GM21576 (cell line): ENCODE data around the gene FXYD6.
"Not testable (repeated sequence)": the region's sequence is repeated elsewhere in the genome, so short reads cannot be mapped to it uniquely, and the experiment has no call there.

Experiments used
- ATAC-seq: cut with Tn5 transposase; IDR thresholded peaks from one replicate; pipeline ENCODE4 v1.9.1; 2021; ENCODE audit warnings: mild to moderate bottlenecking, moderate library complexity; ENCODE audit not compliant: unreplicated experiment

Gene FXYD6, protein sequence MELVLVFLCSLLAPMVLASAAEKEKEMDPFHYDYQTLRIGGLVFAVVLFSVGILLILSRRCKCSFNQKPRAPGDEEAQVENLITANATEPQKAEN

DNA sequence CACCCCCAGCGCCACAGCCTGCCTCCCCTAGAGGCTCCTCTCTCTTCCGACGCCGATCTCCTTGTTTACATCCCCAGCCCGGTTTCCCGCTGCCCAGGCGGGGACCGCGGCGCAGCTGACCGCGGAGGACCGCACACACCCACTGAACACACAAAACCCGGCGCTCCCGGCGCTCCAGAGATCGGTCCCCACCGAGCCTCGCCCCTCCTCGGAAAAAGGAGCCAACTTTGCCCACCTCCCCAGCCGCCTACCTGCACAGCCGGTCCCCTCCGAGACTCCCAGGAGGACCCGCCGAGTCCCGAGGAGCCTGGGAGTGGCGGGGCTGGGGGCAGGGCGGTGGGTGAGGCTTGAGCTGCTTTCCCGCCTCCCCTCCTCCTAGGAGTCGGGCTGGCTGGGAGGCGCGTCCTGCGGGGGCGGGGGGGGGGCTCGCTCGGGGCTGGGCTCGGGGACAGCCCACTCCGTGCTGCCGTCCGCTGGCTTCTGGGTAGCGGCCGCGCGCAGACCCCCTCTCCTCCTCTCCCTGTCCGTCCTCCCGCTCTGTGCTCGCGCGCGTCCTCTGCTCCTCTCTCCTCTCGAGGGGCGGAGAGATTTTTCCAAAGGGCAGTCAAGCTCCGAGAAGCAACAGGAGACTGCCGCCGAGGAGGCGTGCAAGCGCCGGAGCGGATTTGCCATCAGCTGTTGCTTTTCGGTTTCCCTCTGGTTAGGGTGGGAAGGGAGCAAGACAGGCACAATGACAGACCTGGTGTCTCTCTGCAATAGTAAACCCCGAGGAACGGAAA is at the start of gene FXYD6:
TSS of gene FXYD6 (minus strand) at position 318 of the 779 bp plus-strand sequence. CDS start 33,882 bp downstream, outside the sequence.
- ATAC-seq, result no peak

DNA sequence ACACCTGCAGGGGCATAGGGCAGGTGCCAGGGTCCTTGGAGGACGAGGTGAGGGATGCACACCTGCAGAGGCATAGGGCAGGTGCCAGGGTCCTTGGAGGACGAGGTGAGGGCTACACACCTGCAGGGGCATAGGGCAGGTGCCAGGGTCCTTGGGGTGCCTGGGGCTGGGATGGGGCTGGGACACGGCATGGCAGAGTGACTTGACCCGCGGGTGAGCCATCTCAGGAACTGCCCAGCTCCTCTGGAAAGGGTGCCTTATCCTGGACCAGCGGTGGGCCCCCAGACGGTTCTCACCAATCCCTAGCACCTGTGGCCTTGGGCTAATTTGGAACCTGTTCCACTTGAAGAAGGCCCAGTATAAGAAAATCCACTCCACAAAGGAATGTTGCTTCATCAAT is 49.7 kb upstream of the FXYD6 start:
- ATAC-seq, result not testable (repeated sequence)

DNA sequence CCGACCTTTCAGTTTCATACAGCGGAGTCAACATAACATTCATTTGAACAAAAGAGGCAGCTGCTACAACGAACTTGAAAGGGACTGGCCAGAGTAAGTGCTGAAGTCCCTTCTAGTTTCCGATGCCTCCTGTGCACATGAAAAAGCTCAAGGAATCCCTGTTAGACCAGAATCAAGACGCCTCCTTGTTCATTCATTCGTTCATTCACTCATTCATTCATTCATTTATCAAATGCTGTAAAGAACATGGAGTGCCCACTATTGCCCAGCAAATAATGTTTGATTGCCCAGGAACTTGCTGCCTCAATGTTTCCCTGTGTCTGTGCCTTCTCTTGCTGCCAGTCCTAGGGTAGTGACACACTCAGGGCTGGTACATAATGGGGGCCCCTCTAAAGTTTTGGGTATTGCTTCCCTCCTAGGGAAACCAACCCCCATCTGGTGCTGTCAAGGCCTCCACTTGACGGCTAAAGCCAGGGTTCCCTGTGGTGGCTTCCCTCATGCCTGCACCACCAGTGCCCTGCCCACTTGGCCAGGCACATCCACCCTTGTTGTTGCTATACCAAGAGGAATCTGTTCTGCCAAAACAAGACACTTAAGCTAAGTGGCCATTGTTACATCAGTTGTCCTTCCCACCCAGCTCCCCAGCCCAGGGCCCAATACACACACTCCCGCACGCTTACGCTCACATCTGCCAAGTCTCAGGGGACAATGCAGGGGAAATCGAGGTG is 48.9 kb upstream of the FXYD6 start:
- ATAC-seq, result no peak

DNA sequence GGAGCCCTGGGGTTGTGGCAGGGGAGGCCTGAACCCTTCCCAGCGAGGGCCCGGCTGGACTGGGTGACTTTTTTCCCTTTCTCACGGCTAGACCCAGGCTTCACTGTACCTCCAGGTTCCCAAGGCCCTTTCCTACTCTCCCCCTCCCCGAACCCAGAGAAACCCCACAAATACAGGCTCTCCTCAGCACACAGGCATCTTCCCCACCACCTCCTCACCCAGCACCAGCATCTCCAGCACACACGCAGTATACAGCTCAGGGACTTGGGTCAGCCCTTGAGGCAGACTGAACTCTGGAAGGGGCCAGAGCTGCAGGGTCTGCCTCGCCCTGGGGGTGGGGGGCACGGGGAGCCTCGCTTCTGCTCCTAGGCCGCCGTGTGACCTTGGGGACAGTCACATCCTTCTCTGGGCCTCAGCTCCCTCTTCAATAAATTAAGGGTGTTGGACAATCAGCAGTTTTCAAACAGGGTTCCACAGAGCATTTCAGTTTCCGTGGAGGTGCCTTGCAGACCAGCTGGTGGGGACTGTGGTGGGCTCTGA is 48.2 kb upstream of the FXYD6 start:
- ATAC-seq, result no peak

DNA sequence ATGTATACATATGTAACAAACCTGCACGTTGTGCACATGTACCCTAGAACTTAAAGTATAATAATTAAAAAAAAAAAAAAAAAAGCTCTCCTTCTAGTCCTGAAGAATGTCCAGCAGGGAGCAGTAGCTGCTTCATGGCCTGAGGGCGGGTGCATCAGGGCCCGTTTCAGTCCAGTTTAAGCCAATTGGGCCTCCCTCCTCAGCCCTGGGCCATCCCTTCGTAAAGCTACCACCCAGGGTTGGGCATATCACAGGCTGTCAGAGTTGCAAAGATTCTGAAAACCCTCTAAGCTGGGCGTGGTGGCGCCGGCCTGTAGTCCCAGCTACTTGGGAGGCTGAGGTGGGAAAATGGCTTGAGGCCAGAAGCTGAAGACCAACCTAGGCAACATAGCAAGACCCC is 47.3 kb upstream of the FXYD6 start:
- ATAC-seq, result no peak

DNA sequence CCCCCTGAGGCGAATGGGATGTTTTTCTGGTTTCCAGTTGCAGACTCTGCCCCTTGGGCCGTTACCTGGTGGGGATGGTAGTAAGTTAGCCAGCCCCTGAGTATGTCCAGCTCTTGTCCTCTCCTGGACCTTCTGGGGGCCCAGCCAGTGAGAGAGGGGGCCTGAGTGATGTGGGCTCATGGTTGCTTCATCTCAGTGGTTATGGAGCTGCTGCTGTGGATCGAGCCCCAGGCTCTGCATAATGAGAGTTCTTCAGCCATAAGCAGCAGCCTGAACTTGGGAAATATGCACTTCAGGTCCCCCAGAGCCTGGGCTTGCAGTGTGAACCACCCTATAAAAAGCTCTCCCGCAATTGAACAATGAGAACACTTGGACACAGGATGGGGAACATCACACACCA is 46.8 kb upstream of the FXYD6 start:
- no peak for ATAC-seq

DNA sequence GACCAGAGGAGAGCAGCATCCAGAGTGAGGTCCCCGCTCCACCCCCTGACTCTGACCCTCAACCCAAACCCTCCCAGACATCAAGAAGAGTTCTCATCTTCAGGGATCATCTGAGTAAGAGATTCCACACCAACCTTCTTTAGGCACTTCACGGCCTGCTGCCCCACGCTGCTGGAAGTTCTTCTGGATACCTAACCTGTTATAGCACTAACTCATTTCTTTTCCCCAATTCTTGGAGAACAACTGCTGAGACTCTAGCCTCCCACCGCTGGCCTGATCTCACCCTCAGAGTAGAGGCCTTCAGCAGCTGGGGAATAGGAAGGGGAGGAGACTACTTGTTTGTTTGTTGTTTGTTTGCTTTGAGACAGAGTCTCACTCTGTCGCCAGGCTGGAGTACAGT is 45.4 kb upstream of the FXYD6 start:
- ATAC-seq, result no peak

DNA sequence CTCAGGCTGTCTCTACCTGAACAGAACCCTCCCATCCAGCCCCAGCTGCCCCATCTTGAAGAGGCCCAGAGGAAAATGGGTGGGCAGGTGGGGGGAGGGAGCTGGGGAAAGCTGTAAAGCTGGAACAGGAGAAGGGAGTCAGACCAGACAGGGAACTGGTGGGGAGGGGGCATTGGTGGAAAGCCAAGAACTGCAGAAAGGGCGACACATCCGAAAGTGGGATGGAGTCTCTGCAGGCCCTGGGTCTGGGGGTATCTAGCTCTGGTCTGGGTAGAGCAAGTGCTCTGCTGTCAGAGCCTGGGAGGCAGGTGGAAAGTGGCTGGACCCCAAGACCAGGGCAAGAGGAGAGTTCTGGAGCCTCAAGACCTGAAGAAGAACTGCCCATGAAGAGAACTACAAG is 45.0 kb upstream of the FXYD6 start:
- no peak for ATAC-seq

DNA sequence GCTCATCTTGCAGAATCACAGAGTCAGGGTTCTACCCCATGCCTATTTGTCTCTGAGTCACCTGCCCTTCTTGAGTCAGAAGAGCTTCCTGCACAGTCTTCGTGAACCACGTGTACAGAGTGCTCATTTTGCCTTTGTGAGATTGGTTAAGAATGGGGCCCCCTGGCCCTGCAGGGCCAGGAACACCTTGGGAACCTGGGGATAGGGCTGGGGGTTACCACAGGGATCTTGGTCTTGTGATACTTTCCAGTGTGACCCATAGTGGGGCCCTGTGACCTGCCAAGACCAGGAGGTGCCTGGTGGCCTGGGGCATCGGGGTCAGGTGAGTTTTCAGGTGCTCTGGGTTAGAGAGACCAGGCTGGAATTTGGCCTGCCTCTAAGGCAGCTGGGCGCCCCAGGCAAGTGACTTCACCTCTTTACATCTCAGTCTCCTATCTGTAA is 43.3 kb upstream of the FXYD6 start:
- no peak for ATAC-seq

DNA sequence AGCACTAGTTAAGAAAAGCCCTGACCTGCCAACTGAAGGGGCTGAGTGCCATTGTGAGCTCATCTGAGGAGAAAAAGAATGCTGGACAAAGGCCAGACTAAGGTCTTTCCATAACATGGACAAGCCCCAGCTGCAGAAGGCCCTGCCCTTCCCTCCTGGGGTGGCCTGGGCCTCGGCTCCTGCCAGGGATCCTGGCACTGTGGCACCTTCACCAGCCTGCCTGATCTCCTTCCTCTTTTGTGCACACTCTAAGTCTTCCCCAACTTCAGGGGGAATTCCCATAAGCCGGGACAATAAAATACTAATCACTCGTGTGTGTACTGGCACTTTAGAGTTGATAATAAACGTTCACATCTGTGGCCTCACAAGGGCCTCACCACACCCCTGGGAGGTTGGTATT is 42.9 kb upstream of the FXYD6 start:
- ATAC-seq, result no peak

DNA sequence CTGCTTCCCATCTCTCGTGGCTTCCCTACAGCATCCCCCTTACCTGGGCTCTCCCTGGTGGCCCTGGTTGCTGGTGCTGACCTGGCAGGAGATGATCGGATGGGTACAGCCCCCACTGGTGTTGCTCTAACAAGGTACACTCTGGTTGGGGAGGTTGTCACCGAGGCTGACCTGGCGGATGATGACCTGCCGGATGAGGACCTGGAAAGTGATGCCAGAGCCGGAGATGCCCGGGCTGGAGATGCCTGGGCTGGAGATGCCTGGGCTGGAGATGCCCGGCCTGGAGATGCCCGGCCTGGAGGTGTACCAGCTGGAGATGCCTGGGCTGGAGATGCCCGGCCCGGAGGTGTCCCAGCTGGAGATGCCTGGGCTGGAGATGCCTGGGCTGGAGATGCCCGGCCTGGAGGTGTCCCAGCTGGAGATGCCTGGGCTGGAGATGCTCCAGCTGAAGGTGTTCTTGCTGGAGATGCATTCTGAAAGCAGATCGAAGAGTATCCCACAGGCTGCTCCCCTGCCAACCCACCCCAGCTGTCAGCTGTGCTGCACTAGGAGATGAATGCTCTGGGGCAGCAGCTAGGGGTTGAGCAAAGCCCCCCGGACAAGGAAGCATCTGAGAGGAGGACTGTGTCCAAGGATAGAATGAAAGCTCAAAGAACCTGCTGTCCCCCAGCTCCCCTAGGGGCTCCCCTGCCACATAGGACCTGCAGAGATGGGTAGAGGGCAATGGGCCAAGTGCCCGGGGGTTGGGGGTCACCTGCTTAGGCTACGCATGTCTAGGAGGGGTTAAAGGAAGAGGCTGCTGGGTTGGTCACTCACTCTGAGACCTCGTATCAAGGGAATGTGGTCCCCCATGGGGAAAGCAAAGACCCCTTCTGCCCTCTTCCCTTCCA is 42.2 kb upstream of the FXYD6 start:
- no peak for ATAC-seq

DNA sequence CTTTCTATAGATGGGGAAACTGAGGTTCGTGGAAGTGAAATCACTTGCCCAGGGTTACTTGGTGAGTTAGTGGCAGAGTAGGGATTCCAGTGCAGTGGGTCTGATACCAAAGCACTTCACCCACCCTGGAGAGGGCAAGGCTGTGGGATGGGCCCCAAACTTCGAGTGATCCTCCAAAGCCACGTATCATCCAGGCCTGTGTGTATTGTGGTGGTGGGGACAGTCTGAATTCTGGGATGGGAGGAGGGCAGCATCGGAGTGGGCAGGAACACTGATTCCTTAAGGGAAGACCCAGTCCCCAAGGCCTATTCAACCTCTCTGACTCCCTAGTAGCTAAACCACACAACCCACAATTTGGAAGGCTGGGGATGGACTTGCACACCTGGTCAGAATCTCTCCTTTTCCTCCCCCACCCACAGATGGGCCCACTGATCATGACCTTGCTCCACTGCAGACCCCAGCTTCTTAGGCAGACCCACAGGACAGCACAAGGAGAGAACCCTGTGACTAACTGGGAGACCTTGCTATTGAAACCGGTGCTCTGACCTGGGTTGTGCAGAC is 41.2 kb upstream of the FXYD6 start:
- no peak for ATAC-seq

DNA sequence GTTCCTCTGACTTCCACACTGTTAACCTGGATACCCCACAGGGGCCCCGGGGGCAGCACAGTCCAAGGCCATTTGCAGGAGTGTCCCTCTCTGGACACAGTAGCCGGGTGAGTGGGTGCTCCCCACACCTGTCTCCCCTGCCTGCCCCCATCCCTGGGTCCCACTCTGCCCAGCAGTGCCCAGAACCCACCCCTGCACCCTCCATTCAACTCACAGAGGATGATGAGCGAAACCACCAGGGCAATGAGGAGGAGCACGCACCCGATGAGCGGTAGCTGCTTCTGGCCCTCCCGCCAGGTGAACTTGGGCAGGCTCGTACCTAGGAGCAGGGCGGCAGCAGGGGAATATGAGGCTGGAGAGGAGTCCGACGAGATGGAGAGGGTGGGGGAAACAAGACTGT is 40.5 kb upstream of the FXYD6 start:
- no peak for ATAC-seq

DNA sequence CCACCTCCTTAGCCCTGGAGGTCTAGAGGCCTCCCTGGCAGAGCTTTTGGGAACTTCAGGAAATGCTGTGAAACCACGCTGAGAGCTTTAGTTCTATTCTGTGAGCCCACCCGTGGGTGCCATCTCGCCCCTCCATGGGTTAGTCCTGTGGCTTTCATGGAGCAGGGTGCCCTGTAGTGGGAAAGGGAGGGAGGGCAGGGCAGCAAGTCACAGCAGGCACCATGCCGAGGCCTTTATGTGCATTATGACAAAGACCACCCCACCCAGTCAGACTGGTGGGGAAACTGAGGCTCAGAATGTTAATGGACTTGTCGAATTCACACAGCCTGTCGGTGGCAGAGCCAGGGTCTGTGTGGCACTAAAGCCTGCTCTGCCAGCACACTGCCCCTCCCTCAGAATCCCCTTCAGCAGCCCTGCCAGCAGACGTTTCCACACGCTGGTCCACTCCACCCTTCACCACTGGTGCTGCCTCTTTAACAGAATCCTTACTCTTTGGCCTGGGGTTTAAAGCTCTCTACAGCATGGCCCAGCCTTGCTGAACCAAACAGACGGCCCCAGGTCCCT is 39.3 kb upstream of the FXYD6 start:
- no peak for ATAC-seq

DNA sequence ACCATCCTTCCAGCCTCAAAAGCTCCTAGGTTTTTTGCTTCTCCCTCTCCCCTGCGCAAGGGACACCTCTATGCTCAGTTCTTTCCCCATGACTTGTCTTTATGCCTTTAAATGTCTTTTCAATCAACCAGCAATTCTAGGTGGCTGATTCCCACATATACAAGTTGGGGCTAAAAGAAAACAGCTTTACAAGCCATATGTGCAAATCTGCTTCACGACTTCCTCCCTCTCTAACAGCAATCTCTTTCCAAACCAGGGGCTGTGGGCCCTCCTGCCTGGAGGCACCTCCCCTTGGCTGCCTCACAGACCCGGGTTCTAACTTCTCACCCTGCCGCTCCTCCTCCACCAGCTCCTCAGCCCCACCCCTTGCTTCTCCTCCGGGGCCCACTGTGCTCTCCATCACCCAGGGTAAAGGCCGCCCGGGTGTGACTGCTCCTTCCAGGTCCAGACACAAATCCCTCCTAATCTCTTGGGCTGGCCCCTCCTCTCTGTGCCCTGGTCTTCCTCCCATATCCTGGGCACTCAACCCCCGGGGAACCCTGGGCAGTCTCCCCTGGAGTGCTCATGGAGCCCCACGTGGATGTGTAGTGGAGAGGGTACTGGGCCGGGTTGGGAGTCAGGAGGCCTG is 38.6 kb upstream of the FXYD6 start:
- ATAC-seq, result no peak

DNA sequence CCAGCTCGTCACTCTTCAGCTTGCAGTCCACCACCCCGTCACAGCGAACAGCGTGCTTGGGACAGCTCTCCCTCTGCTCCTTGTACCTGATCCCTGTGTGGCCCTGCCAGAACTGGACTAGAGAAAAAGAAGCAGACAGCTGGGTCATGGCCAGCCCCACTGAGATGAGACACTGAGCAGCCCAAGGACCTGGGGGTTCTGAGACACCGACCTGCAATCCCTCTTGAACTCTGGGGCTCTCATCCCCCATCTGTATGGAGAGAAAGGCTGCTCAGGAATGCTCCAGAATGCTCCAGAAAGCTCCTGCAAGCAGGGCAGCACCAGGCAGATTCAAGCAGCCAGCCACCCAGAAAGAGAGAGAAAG is 37.9 kb upstream of the FXYD6 start:
- no peak for ATAC-seq

DNA sequence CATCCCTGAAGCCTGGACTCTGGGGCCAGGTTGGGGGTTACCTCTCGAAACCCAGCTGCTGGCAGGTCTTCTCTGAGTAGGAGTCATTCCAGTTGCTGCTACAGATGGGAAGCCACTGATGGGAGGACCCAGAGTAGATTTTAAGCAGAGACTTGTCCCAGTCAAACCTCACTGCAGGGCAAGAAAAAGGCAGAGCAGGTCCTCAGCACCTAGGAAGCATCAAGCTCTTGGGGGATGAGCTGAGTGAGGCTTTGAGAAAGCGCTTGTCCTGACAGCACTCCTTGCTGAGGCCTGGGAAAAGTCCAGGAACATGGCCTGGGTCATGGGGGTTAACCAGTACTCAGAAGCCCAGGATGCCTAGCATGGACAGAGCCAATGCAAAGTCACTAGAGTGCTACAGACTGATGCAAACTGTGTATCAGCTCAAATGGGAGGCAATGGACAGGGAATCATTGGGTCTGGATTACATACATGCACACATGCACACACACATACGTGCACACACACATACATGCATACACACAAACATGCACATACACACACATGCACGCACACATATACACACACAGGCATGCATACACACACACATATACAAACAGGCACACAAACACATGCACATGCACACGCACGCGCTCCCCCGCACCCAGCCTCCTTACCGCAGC is 37.4 kb upstream of the FXYD6 start:
- no peak for ATAC-seq

DNA sequence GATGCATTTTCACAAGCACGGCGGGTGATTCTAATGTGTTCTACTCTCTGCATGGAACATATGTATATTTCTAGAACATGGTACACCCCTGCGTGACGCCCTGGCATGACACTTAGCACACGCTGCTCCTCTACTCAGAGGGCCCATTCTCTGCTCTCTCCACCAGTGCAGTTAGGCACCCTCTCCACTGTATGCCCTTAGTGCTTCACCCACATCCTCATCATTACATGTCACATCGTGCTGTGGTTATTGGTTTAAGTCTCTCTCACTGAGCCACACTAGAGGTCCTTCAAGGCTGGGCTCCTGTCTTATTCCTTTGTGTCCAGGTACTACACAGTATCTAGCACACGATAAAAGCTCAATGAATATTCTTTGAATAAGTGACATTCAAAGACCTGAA is 36.0 kb upstream of the FXYD6 start:
- no peak for ATAC-seq

DNA sequence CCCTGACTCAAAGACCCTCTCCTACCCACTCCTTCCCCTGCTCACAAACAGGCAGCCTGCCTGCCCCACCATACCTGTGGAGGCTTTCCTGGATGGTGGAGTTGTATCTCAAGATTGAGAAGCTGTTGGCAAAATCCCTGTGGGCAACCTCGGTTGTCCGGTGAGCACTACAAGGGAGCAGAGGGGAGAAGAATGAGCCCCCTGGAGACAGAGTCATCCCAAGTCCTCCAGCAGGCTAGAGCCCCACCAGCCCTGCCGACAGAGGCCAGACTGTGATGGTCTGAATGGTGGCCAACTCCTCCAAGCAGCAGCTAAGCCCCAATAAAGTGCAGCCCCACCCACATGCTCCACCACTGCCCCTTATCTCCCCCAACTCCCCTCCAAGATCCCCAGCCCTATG is 35.2 kb upstream of the FXYD6 start:
- ATAC-seq, result no peak
